Gastroesophageal sphincter (tissue), 4 donors: ENCODE measurements around the gene PTPN14. TPM values are rescaled to one million over a fixed set of nuclear protein-coding genes. Genes with fewer than 3 reads are reported as not detected.

Source experiments
- ATAC-seq: fragments of 150-250 bp; one replicate; pipeline ENCODE4 v1.9.1; 2016; ENCODE audit warnings: mild to moderate bottlenecking, moderate library complexity
- H3K27ac ChIP-seq, 4 donors: fragments of 200-600 bp; sonication (generic) in 3 of 4; 1 replicate in 3 of 4; 2 replicates in 1 of 4; pipeline ENCODE4 v1.5.1; 2016 to 2019
- H3K27me3 ChIP-seq: fragments of 200-600 bp; sonication (generic); one replicate; pipeline ENCODE4 v1.5.1; 2019
- H3K36me3 ChIP-seq, 2 donors: fragments of 200-600 bp; sonication (generic); one replicate each; pipeline ENCODE4 v1.5.1; 2019; ENCODE audit warnings: control low read depth in 1 of 2
- H3K4me1 ChIP-seq, 3 donors: fragments of 200-600 bp; sonication (generic); 1 replicate in 2 of 3; 2 replicates in 1 of 3; pipeline ENCODE4 v1.5.1; 2016 to 2019; ENCODE audit warnings: control low read depth in 2 of 3
- H3K4me3 ChIP-seq, 2 donors: fragments of 200-600 bp; sonication (generic); one replicate each; pipeline ENCODE4 v1.5.1; 2019; ENCODE audit warnings: mild to moderate bottlenecking in 1 of 2, moderate library complexity in 1 of 2
- H3K9me3 ChIP-seq, 3 donors: fragments of 200-600 bp; sonication (generic); one replicate each; pipeline ENCODE4 v1.5.1; 2017 to 2019; ENCODE audit warnings: control low read depth in 2 of 3
- CTCF ChIP-seq, 4 experiments: fragments of 200-600 bp in 2 of 4; fragments of 450-650 bp in 2 of 4; sonication (generic) in 1 of 4; IDR thresholded peaks; one replicate each; pipeline ENCODE4 v1.5.1; 2017 to 2019; ENCODE audit warnings: antibody characterized with exemption in 4 of 4, mild to moderate bottlenecking in 2 of 4, moderate library complexity in 2 of 4
- EP300 ChIP-seq: sonication (generic); formaldehyde crosslinking; IDR thresholded peaks from one replicate; pipeline ENCODE4 v1.6.1; 2017; ENCODE audit warnings: antibody characterized with exemption, mild to moderate bottlenecking
- POLR2A ChIP-seq, 2 donors: fragments of 450-650 bp; IDR thresholded peaks; one replicate each; pipeline ENCODE4 v1.6.1; 2017; ENCODE audit warnings: antibody characterized with exemption in 2 of 2, mild to moderate bottlenecking in 2 of 2, moderate library complexity in 1 of 2
- POLR2AphosphoS5 ChIP-seq: sonication (generic); formaldehyde crosslinking; IDR thresholded peaks from one replicate; pipeline ENCODE4 v1.6.1; 2017; ENCODE audit warnings: antibody characterized with exemption
- WGBS, 2 donors: methylation state at CpG; one replicate each; pipeline ENCODE4 v1.1.5; 2018; ENCODE audit warnings: low coverage in 1 of 2; 5-methylcytosine and 5-hydroxymethylcytosine counted together
- total RNA-seq, 4 donors: library from RNA; depleted of rRNA; stranded (reverse); fragments of >200 nt; gene quantifications; one replicate each; pipeline ENCODE4 v1.1.0, GENCODE V29; 2016

Gene PTPN14
- total RNA-seq, 4 donors from 2014 or later, result 38.9 to 96.8 (median 75.4) TPM

- WGBS, 2 donors, result 85 to 94% methylated on average over 2 to 5 of the region's 5 CpGs
- TF ChIP-seq EP300, result no peak
- TF ChIP-seq CTCF (IDR thresholded peaks at IDR 0.05), result no peak
- TF ChIP-seq POLR2A (IDR thresholded peaks at IDR 0.05), result no peak
- no peak for TF ChIP-seq POLR2AphosphoS5
- H3K27ac ChIP-seq, result no peak overlapping the region
- no peak overlapping the region for H3K4me3 ChIP-seq
- H3K9me3 ChIP-seq, result no peaks in the 10 kb centered on the region
- ATAC-seq, result no peak
- H3K27me3 ChIP-seq, result no peaks in the 10 kb centered on the region
- H3K36me3 ChIP-seq, result peaks cover 0 to 88% of the 10 kb centered on the region in 2 donors
- H3K4me1 ChIP-seq, result no peaks in the 10 kb centered on the region
Measured at GRCh38 chr1:214367841-214368240, 183.6 kb downstream of the PTPN14 start.

- WGBS, 2 donors, result 60 to 75% methylated on average over 1 to 4 of the region's 4 CpGs
- no peaks in the 10 kb centered on the region for H3K27me3 ChIP-seq
- no peak for ATAC-seq
- TF ChIP-seq POLR2AphosphoS5, result no peak
- no peak overlapping the region for H3K27ac ChIP-seq
- H3K4me1 ChIP-seq, result no peaks in the 10 kb centered on the region
- H3K4me3 ChIP-seq, result no peak overlapping the region
- no peaks in the 10 kb centered on the region for H3K9me3 ChIP-seq
- H3K36me3 ChIP-seq, result peaks cover 0 to 88% of the 10 kb centered on the region in 2 donors
Measured at GRCh38 chr1:214364786-214365295, 186.6 kb downstream of the PTPN14 start.

- H3K27me3 ChIP-seq, result no peaks in the 10 kb centered on the region
- no peak overlapping the region for H3K4me3 ChIP-seq
- H3K9me3 ChIP-seq, result no peaks in the 10 kb centered on the region
- no peak overlapping the region for H3K27ac ChIP-seq
- peak; percentile 30 for ATAC-seq
- WGBS, 2 donors, result 63 to 82% methylated on average over 5 to 7 of the region's 12 CpGs
- TF ChIP-seq POLR2A (IDR thresholded peaks at IDR 0.05) (no peak), EP300 (no peak), POLR2AphosphoS5 (no peak), CTCF (IDR thresholded peaks at IDR 0.05) (no peak)
- H3K4me1 ChIP-seq, result no peaks in the 10 kb centered on the region
- peaks cover 0 to 88% of the 10 kb centered on the region in 2 donors for H3K36me3 ChIP-seq
Measured at GRCh38 chr1:214364386-214364785, 187.0 kb downstream of the PTPN14 start.

GRCh38 chr1:214363386-214363785 is 188.0 kb downstream of the PTPN14 start:
- ATAC-seq, result no peak
- no peak overlapping the region for H3K4me3 ChIP-seq
- no peak overlapping the region for H3K27ac ChIP-seq
- peaks cover 0 to 88% of the 10 kb centered on the region in 2 donors for H3K36me3 ChIP-seq
- H3K27me3 ChIP-seq, result no peaks in the 10 kb centered on the region
- TF ChIP-seq POLR2AphosphoS5 (no peak), POLR2A (IDR thresholded peaks at IDR 0.05) (no peak), EP300 (no peak), CTCF (IDR thresholded peaks at IDR 0.05) (no peak)
- no peaks in the 10 kb centered on the region for H3K9me3 ChIP-seq
- 49 to 75% methylated on average over 3 to 4 of the region's 4 CpGs for WGBS, 2 donors
- no peaks in the 10 kb centered on the region for H3K4me1 ChIP-seq

GRCh38 chr1:214362188-214362882 is 189.1 kb downstream of the PTPN14 start:
- 75 to 84% methylated on average over 1 to 7 of the region's 9 CpGs for WGBS, 2 donors
- peaks cover 0 to 92% of the 10 kb centered on the region in 2 donors for H3K36me3 ChIP-seq
- no peak overlapping the region for H3K4me3 ChIP-seq
- TF ChIP-seq POLR2A (IDR thresholded peaks at IDR 0.05) (no peak), POLR2AphosphoS5 (no peak), CTCF (IDR thresholded peaks at IDR 0.05) (no peak), EP300 (no peak)
- H3K4me1 ChIP-seq, result no peaks in the 10 kb centered on the region
- H3K9me3 ChIP-seq, result no peaks in the 10 kb centered on the region
- no peaks in the 10 kb centered on the region for H3K27me3 ChIP-seq
- peak overlapping the region in 1 of 4 donors; percentile 19 for H3K27ac ChIP-seq
- no peak for ATAC-seq
